Retinal pigment epithelial cell (primary cell): ENCODE results near the gene KIF26B.

Experiments used
- DNase-seq: peaks from one replicate; pipeline ENCODE4 v3.0.0-alpha.2; 2010; ENCODE audit warnings: low read depth
- H3K4me3 ChIP-seq: 2 replicates; pipeline ENCODE4 v1.5.1; 2011; ENCODE audit warnings: mild to moderate bottlenecking, low read length, control low read depth, moderate library complexity
- CTCF ChIP-seq: conservative IDR thresholded peaks from 2 replicates; pipeline ENCODE4 v1.5.1; 2011; ENCODE audit warnings: low read depth, low read length, control low read depth, inconsistent platforms

Gene KIF26B

GRCh38 chr1:245325922-245326795 is 171.4 kb downstream of the KIF26B start:
- DNase-seq: no peak
- no peak for TF ChIP-seq CTCF
- H3K4me3 ChIP-seq: no peak overlapping the region

- no peak for TF ChIP-seq CTCF
- no peak for DNase-seq
- H3K4me3 ChIP-seq: no peak overlapping the region
These were observed 172.6 kb downstream of the KIF26B start for GRCh38 chr1:245327360-245327759.

GRCh38 chr1:245327842-245328241 is 173.1 kb downstream of the KIF26B start:
- H3K4me3 ChIP-seq: no peak overlapping the region
- no peak for DNase-seq
- no peak for TF ChIP-seq CTCF

GRCh38 chr1:245330951-245331350 is 176.2 kb downstream of the KIF26B start:
- DNase-seq: no peak
- TF ChIP-seq CTCF: no peak
- no peak overlapping the region for H3K4me3 ChIP-seq

- no peak for DNase-seq
- no peak overlapping the region for H3K4me3 ChIP-seq
- TF ChIP-seq CTCF: no peak
These were observed 177.3 kb downstream of the KIF26B start for GRCh38 chr1:245332085-245332484.

- no peak for TF ChIP-seq CTCF
- no peak for DNase-seq
- H3K4me3 ChIP-seq: no peak overlapping the region
These were observed 177.7 kb downstream of the KIF26B start for GRCh38 chr1:245332513-245332912.

GRCh38 chr1:245334235-245334634 is 179.4 kb downstream of the KIF26B start:
- H3K4me3 ChIP-seq: no peak overlapping the region
- no peak for DNase-seq
- no peak for TF ChIP-seq CTCF
